GM18867 (cell line): ENCODE measurements around the gene NPTXR.

Source experiments
- ATAC-seq: cut with Tn5 transposase; IDR thresholded peaks from one replicate; pipeline ENCODE4 v1.9.1; 2021; ENCODE audit warnings: mild to moderate bottlenecking, moderate library complexity; ENCODE audit not compliant: unreplicated experiment

Gene NPTXR

DNA sequence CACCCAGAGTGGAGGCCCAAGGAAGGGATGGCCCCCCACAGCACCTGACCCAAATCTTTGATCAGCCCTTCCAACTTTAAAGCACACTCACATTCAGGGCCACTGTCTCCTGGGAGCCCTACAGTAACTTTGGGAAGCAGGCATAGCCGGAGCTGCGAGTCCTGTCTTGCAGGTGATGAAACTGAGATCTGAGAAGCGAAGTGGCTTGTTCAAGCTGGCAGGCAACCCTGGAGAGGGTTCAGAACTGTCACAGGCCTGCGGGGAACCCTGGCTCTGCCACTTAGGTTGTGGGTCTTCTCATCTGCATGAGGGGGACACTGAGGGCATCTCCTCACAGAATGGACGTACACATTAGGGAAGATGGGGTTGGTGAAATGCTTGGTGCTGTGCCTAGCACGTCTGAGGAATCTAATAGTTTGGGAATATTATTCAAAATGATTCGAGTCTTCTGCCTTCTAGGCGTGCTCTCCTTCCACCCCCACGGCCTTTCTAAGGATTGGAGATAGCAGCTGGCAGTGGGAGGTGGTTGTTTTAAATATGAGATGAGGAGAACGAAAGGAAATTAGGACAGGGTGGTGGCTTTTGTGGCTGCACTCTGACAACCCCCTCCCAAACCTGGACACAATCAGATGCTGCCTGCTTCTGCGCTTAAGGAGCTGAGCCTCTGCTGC lies 69.2 kb downstream of the NPTXR start:
- no peak for ATAC-seq

DNA sequence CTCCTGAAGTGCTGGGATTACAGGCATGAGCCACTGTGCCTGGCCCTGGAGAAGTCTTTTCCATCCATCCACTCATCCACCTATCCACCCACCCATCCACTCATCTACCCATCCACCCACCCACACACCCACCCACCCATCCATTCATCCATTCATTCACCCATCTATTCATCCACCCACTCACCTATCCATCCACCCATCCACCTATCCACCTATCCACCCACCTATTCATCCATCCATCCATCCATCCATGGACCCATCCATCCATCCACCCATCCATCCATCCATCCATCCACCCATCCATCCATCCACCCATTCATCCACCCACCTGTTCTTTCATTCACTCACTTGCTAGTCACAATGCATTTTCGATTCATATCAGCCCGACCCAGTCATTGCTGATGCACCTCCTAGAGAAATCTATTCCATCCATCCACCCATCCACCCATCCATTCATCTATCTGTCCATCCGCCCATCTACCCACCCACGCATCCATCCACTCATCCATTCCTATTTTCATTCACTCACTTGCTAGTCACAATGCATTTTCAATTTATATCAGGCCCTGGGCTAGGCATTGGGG lies 70.4 kb downstream of the NPTXR start:
- no peak for ATAC-seq

DNA sequence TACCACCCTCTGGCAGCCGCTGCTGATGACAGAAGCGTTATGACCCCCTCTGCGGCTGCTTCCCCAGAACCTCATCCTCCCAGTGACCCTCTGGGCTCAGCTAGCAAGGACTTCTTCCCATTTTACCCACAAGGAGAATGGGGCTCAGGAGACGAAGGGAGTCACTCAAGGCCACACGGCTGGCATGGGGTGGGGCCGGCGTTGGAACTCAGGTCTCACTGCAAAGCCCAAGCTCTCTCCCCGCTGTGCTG lies 71.3 kb downstream of the NPTXR start:
- no peak for ATAC-seq

DNA sequence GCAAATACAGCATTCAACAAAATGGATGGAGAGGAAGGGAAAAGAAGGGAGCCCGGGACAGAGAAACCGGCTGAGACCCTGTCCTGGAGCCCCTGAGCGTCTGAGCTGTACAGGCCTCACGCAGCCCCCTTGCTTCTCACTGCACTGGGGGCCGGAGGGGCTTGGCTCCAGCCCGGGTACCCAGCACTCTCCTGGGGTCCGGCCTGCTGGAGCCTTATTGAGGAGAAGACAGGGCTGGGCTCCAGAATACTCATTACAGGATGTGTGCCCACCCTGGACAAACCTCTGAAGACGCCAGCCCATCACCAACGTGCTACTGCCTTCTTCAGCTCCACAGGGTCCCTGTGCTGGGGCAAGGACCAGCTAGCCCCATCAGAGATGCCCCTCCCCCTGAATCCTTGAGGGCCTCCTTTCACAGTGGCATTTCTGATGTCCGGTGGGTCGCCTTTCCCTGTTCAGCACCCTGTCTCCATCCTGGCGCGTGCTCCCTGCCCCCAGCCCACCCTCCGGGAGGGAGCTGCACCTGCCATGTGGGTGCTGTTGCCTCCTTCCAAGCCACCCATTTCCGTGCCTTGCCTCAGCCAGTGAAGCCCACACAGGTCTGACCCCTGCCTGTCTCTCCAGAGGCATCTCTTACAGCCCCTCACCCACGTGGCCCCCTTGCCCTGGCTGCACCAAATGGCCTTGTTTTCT lies 73.4 kb downstream of the NPTXR start:
- no peak for ATAC-seq
